GM12873 (cell line): ENCODE data around the gene ZNF41.

Experiments
- TF ChIP-seq, protein P1 (sequence below): IDR thresholded peaks from 2 replicates; pipeline ENCODE4 v1.5.1; 2012; ENCODE audit warnings: low read depth, mild to moderate bottlenecking, moderate library complexity, low read length, control low read depth; ENCODE audit not compliant: insufficient read depth; ENCODE audit errors: missing control alignments

The ZNF41 gene

DNA sequence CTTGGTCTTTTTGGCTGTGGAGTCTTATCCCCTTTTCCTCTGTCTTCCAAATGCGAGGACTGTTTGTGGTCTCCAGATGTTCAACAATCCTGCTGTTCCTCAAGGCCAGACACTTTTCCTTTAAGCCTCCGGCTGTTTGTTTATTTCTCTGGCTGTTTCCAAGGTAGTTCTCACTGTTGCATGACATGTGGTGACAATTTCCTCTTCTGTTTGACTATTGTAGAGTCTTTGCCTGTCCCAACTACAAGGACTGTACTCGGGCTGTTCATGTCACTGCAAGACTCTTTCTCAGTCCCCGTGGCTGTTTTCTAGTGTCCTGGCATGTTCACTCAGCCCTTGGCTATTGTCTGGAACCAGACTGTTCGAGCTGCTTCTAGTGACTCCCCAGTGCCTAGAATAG is 62.1 kb downstream of the ZNF41 start:
- TF ChIP-seq, protein P1, sequence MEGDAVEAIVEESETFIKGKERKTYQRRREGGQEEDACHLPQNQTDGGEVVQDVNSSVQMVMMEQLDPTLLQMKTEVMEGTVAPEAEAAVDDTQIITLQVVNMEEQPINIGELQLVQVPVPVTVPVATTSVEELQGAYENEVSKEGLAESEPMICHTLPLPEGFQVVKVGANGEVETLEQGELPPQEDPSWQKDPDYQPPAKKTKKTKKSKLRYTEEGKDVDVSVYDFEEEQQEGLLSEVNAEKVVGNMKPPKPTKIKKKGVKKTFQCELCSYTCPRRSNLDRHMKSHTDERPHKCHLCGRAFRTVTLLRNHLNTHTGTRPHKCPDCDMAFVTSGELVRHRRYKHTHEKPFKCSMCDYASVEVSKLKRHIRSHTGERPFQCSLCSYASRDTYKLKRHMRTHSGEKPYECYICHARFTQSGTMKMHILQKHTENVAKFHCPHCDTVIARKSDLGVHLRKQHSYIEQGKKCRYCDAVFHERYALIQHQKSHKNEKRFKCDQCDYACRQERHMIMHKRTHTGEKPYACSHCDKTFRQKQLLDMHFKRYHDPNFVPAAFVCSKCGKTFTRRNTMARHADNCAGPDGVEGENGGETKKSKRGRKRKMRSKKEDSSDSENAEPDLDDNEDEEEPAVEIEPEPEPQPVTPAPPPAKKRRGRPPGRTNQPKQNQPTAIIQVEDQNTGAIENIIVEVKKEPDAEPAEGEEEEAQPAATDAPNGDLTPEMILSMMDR: no peak

DNA sequence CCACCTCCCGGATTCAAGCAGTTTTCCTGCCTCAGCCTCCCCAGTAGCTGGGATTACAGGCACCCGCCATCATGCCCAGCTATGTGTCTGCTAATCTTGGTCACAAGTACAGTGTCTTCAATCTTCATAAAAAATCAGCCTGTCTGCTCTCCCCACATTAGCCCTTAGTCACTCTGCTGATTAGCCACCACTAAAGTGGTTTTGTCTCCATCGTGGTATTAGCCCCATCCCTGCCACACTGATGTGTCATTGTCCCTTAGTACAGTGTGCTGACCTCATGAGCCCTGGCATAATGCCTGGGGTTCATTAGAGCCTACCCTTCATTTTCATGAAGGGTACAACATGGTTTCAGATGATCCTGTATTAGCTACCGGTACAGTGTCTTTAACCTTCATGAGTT is 62.8 kb downstream of the ZNF41 start:
- TF ChIP-seq, protein P1: no peak

GRCh38 chrX:47413179-47413594 is 69.8 kb downstream of the ZNF41 start:
- TF ChIP-seq, protein P1: no peak
